ENCODE measurements around the gene QRFP. TPM values are rescaled to one million over a fixed set of nuclear protein-coding genes. Genes with fewer than 3 reads are reported as not detected.

The QRFP gene
- total and polyA plus RNA-seq, 2 of the 8 experiments (the other 6 are each of a cell fraction or from before 2014, with no cell fraction given), result not detected

DNA sequence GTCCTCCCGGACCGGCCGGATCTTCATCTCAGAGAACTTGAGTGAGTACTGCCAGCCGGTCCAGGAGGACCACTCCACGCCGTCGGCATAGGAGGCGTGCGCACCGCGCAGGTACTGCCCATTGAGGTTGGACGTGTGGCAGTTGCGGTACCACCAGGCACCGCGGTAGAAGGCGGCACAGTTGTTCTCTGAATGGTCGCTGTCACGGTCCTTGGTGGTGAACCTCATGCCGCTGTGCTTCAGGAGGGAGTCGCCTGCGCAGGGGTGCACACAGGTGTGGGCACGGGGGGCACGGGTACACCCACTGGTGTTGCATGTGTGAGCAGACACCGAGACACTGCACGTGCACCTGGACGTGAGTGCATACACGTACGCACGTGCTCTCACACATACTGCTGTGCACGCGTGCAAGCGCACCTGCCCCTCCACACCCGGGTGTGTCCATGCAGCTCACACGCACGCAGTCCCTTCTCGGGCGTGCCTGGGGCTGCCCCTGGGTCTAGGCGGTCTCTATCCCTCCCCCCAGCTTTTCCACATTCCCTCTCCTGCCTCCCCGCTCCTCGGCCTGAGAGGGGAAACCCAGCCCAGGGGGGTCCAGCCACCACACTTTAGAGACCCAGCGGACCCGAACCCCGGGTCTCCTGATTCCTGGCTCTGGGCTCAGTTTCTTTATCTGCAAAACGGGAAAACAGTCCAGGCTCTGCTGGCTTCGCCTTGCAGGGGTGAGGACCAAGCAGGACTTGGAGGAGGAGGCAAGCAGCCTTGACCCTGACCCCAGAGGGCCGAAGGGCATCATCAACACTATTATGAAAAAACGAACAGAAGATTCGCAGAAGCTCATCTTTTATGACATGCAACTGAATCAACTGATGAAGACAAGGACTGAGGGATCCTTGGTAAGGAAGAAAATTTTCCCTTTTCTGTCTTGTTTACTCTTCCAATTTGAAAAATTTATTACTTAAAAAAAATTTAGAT is 7.7 kb upstream of the QRFP start:
- no peak overlapping the region for H3K4ac ChIP-seq (replicated peaks; ENCODE audit: insufficient read length, low read depth, low read length)
- CTCF ChIA-PET (ENCODE audit: partially characterized antibody), result interaction anchor here (0.6 to 2.4 kb wide), 10 partner anchors 8 to 794 kb away, joined by 3 to 13 read pairs (median 3); partner anchors contain the start of gene QRFP
- no peak for DNase-seq (ENCODE audit: low read depth in 1 of 2, low spot score in 2 of 2)
- no peak for TF ChIP-seq EGR1 (IDR thresholded peaks at IDR 0.05; ENCODE audit: borderline replicate concordance, low read depth, low read length)
- no peak for TF ChIP-seq ASH2L (IDR thresholded peaks at IDR 0.05; ENCODE audit: low read length)
- TF ChIP-seq SP4 (IDR thresholded peaks at IDR 0.05; ENCODE audit: low read length), result no peak
- TF ChIP-seq RXRA (IDR thresholded peaks at IDR 0.05; ENCODE audit: insufficient read depth, low read depth, low read length), result no peak
- TF ChIP-seq HDAC6 (IDR thresholded peaks at IDR 0.05; ENCODE audit: low read depth, low read length), result no peak
- TF ChIP-seq GTF2F1 (IDR thresholded peaks at IDR 0.05; ENCODE audit: borderline replicate concordance, low read depth, low read length), result no peak
- TF ChIP-seq SIN3A (conservative IDR thresholded peaks at IDR 0.05 in 1 of 2, IDR thresholded peaks at IDR 0.05 in 1 of 2; ENCODE audit: low read depth in 1 of 2, low read length in 2 of 2), result no peak
- TF ChIP-seq EP300 (IDR thresholded peaks at IDR 0.05; ENCODE audit: borderline replicate concordance in 1 of 2, low read depth in 2 of 2, low read length in 2 of 2), result no peak
- no peak for TF ChIP-seq BACH1 (IDR thresholded peaks at IDR 0.05; ENCODE audit: low read length)
- no peak for TF ChIP-seq TAF7 (optimal IDR thresholded peaks at IDR 0.05; ENCODE audit: borderline replicate concordance, low read depth, low read length)
- no peak for TF ChIP-seq YY1 (IDR thresholded peaks at IDR 0.05; ENCODE audit: low read depth, low read length)
- TF ChIP-seq SP2 (IDR thresholded peaks at IDR 0.05; ENCODE audit: low read length), result no peak

More for the DNA sequence above, 7.7 kb upstream of the QRFP start:
- no peak overlapping the region for H2BK120ac ChIP-seq (replicated peaks; ENCODE audit: low read depth, low read length)
- H2BK5ac ChIP-seq (ENCODE audit: low read depth, low read length), result no peak overlapping the region
- no peak overlapping the region for H2AFZ ChIP-seq (ENCODE audit: low read length)
- no peak overlapping the region for H3K4me3 ChIP-seq (ENCODE audit: extremely low read depth in 1 of 4, insufficient read depth in 2 of 4, low read depth in 3 of 4, low read length in 4 of 4)
- no peak overlapping the region for H3K14ac ChIP-seq (ENCODE audit: insufficient read length)
- no peak overlapping the region for H2BK15ac ChIP-seq (ENCODE audit: low read length)
- POLR2A ChIA-PET (ENCODE audit: partially characterized antibody), result interaction anchor here (0.6 to 1.1 kb wide), 2 partner anchors 33 to 85 kb away, joined by 3 to 4 read pairs; no protein-coding TSS in a partner anchor
- H2BK20ac ChIP-seq (ENCODE audit: low read length), result no peak overlapping the region
- no peak overlapping the region for H3K23ac ChIP-seq (ENCODE audit: insufficient read length)
- no peak overlapping the region for H2BK12ac ChIP-seq (ENCODE audit: low read depth, low read length)
- H3K18ac ChIP-seq (ENCODE audit: extremely low read depth, low read length), result no peak overlapping the region
- H4K8ac ChIP-seq (ENCODE audit: extremely low read depth, insufficient read depth, low read length), result no peak overlapping the region
- H2AK5ac ChIP-seq (ENCODE audit: low read depth, low read length), result no peak overlapping the region
- H3K4me1 ChIP-seq (replicated peaks in 1 of 4; ENCODE audit: control insufficient read depth in 3 of 4, insufficient read depth in 4 of 4, low read length in 3 of 4), result no peaks in the 10 kb centered on the region
- H3K4me2 ChIP-seq (ENCODE audit: insufficient read depth in 1 of 2, low read depth in 2 of 2, low read length in 2 of 2), result no peak overlapping the region
- no peaks in the 10 kb centered on the region for H3K23me2 ChIP-seq (ENCODE audit: low read depth, low read length)
- no peaks in the 10 kb centered on the region for H3K9me3 ChIP-seq (ENCODE audit: insufficient read depth in 2 of 2, low read depth in 1 of 2, low read length in 1 of 2)
- H3K27me3 ChIP-seq (replicated peaks in 1 of 4; ENCODE audit: control insufficient read depth in 3 of 4, extremely low read depth in 1 of 4, insufficient read depth in 3 of 4, low read length in 3 of 4), result no peaks in the 10 kb centered on the region
- no peaks in the 10 kb centered on the region for H3K79me2 ChIP-seq (ENCODE audit: control insufficient read depth in 1 of 2, insufficient read depth in 2 of 2, low read length in 2 of 2)
- no peak overlapping the region for H3K9ac ChIP-seq (replicated peaks in 1 of 4; ENCODE audit: extremely low read depth in 1 of 4, low read depth in 3 of 4, low read length in 3 of 4)
- no peaks in the 10 kb centered on the region for H3K79me1 ChIP-seq (ENCODE audit: low read depth, low read length)
- H3K36me3 ChIP-seq (ENCODE audit: control insufficient read depth in 2 of 4, insufficient read depth in 4 of 4, low read length in 3 of 4), result no peaks in the 10 kb centered on the region
- WGBS, 2 experiments (ENCODE audit: extremely low coverage in 1 of 2, insufficient coverage in 1 of 2, insufficient read length in 1 of 2, insufficient replicate concordance in 2 of 2, low coverage in 1 of 2, low lambda C conversion rate in 2 of 2, missing lambda C conversion rate in 1 of 2), result 86% methylated on average over 48 of the region's 48 CpGs; no CpG with 5 or more reads in 1 of the 2 experiments
- H4K5ac ChIP-seq (ENCODE audit: insufficient read length, low read depth, low read length), result no peak overlapping the region
- no peak overlapping the region for H4K91ac ChIP-seq (replicated peaks; ENCODE audit: insufficient read length, low read length)
- H3K56ac ChIP-seq (replicated peaks; ENCODE audit: insufficient read length, low read depth, low read length), result no peak overlapping the region
- peaks cover 0 to 2% of the 10 kb centered on the region in 2 experiments for H4K20me1 ChIP-seq (replicated peaks in 1 of 2; ENCODE audit: control insufficient read depth in 1 of 2, insufficient read depth in 2 of 2, low read length in 2 of 2)
- no peak overlapping the region for H3K27ac ChIP-seq (ENCODE audit: low read depth, low read length)
- no peak for FAIRE-seq

Data from H1 (cell line).